Stimulated activated CD4-positive, alpha-beta T cell treated with anti-CD3 and anti-CD28 coated beads, Interleukin-4, amount 100 ng/mL, for 4 hours (primary cell): ENCODE data around the gene PRR14.
A peak's percentile ranks its signal among the peaks of the same experiment; 100 is the strongest.
"Not testable (repeated sequence)": the region's sequence is repeated elsewhere in the genome, so short reads cannot be mapped to it uniquely, and the experiment has no call there.

Source experiments
- DNase-seq, 2 experiments: peaks; one replicate each; pipeline ENCODE4 v3.0.0-alpha.2; 2020

The PRR14 gene

GRCh38 chr16:30633526-30633925 is 17.2 kb upstream of the PRR14 start:
- no peak for DNase-seq

DNA sequence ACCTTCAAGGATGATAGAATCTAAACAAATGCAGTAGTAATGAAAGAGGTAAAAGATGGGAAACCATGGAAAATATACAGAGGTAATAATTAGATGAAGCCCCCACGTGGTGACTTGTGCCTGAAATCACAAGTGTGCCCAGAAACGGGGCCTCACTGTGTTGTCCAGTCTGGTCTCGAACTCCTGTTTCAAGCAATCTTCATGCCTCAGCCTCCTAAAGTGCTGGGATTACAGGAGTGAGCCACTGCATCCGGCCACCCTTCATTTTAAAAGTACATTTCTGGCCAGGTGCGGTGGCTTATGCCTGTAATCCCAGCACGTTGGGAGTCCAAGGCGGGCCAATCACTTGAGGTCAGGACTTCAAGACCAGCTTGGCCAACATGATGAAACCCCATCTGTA is 14.2 kb upstream of the PRR14 start:
- no peak for DNase-seq

- DNase-seq: not testable (repeated sequence)
Observed at GRCh38 chr16:30637139-30637538, 13.6 kb upstream of the PRR14 start.

DNA sequence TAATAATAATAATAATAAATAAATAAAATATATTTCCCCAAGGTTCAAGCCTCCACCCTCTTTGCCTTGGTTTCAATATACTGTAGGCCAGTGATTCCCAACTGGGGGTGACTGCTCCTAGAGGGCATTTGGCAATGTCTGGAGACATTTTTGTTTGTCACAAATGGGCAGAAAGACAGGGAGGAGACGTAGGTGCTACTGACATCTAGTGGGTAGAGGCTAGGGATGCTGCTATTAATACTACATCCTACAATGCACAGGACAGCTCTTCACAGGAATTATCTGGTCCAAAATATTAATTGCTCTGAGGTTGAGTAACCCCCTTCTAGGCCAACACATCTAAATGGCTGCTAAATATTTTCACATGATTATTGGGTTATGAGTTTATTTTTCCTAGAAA is 12.8 kb upstream of the PRR14 start:
- DNase-seq: no peak

GRCh38 chr16:30641378-30641982 is 9.3 kb upstream of the PRR14 start:
- no peak for DNase-seq

GRCh38 chr16:30644334-30644830 is 6.4 kb upstream of the PRR14 start:
- no peak for DNase-seq

- no peak for DNase-seq
Observed at GRCh38 chr16:30645727-30646126, 5.0 kb upstream of the PRR14 start.

DNA sequence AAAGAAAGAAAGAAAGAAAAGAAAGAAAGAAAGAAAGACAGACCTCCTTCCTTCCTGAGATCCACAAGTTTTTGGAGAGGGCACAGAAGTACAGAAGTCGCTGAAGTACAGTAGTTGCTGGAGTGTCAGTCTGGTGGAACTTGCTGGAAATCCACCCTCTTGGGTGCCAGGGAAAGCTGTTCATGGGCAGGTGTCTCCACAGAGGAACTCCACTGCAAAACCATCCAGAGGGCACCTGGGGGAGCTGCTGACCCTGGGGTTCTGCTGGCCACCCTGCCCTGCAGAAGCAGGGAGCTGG is 3.5 kb upstream of the PRR14 start:
- no peak for DNase-seq

DNA sequence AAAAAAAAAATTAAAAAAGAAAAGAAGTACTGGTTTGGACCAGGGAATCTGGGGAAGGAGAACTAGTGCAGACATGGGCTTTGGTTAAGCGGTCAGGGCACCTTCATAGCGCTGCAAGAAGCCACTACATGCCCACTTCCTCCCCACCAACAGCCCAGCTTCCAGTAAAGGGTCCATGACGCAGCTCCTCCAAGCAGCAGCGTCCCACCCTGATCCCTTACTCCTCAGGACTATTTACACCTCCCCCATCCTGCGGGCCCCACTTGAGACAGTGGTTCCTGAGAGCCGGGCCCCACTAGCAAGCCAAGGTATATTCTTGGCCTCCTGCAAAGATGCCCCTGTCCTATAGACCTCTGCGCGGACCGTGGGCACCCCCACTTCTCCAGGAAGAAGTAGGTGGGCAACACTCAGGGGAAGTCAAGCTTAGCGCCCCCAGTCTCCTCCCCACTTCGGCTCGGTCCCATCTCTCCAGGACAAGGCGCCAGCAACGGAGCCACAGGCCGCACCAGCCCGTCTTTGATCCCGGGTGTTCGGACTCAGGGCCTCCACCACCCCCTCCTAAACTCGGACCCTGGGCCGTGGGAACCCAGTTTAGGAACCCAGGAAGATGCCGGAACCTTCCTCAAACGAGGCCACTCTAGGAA is 913 bp upstream of the PRR14 start:
- DNase-seq: no peak

GRCh38 chr16:30651124-30652004 is 604 bp downstream of the PRR14 start:
- peak; percentile 73 to 75 for DNase-seq

DNA sequence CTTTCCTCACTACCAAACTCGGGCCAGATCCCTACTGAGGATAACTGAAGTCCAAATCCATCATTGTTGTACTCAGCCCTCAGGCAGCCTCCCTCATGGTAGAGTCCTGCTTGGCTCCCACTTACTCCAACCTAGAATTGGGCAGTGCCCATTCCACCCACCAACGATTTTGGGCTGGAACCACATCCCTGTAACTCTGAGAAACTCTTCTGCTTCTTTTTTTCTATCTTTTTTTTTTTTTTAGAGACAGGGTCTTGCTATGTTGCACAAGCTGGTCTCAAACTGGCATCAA is 1.2 kb downstream of the PRR14 start:
- DNase-seq: no peak

DNA sequence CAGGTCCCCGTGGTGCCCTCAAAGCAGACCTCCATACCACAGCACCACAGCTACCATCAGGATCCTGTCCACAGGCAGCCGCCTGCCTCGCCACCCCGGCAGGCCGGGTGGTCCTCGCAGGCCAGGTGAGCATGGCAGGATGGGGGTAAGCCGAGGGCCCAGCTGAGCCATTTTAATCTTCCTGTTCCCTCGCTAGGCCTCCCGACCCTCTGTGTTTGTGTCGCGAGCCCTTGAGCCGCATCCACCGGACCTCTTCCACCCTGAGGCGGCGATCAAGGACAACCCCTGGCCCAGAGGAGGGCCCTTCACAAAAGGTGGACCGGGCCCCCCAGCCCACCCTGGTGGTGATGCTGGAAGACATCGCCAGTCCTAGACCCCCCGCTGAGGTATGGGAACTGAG is 2.0 kb downstream of the PRR14 start:
- no peak for DNase-seq

DNA sequence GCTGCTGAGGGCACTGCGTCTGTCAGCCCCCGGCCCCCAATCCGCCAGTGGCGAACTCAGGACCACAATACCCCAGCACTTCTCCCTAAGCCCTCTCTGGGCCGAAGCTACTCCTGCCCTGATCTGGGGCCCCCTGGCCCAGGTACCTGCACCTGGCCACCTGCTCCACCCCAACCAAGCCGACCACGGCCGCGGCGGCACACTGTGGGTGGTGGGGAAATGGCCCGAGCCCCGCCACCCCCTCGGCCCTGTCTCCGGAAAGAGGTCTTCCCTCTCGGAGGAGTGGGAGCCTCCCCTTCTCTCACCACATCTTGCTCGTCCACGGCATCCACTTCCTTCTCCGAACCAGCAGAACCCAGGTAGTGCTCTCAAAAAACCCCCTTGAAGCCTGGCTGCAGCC is 4.1 kb downstream of the PRR14 start:
- DNase-seq: no peak

DNA sequence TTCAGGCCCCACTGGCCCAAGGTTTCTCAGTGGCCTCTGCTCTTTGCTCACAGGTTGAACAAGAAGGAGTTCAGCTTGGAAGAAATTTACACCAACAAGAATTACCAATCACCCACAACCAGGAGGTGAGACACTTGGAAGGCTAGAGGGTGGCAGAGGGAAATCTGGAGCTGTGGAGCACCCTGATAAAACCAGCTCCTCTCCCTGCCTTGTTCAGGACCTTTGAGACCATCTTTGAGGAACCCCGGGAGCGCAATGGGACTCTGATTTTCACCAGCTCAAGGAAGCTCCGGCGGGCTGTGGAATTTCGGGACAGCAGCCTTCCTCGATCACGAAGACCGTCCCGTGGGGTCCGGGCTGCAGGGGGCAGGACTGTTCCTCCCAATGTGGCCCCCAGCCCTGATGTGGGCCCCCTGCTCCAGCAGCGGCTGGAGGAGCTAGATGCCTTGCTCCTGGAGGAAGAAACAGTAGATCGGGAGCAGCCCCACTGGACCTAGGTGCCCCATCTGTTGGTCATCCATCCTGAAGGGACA is 5.1 kb downstream of the PRR14 start:
- no peak for DNase-seq

GRCh38 chr16:30656388-30656787 is 5.6 kb downstream of the PRR14 start:
- DNase-seq: no peak

DNA sequence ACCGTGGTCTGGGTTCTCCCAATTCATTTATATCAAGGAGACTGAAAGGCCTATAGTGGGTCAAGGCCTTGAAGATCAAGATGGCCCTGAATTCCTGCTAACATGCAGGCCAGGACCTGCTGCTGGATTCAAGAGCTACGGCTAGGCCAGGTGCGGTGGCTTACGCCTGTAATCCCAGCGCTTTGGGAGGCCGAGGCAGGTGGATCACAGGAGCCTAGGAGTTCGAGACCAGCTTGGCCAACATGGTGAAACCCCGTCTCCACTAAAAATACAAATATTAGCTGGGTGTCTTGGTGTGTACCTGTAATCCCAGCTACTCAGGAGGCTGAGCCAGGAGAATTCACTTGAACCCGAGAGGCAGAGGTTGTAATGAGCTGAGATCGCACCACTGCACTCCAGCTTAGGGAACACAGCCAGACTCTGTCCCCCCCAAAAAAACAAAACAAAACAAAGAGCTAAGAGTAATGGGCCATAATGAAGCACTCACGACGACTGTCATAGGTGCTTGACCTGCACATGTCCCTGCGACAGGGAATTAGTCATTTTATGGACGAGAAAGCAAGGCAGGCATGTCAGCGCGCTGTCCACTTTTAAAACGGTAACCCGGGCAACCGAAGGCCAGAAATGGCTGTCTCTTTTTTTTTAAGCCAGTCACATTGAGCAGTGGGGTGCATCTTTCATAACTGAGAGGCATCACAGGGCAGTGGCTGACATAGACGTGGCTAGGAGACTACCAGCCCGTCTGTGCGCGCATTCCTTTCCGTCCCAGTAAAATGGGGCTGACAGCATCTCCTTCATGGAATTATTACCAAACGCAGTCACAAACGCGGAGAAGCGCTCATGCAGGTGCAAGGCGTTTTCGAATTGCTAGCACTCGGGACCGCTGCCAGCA is 6.5 kb downstream of the PRR14 start:
- DNase-seq: no peak

DNA sequence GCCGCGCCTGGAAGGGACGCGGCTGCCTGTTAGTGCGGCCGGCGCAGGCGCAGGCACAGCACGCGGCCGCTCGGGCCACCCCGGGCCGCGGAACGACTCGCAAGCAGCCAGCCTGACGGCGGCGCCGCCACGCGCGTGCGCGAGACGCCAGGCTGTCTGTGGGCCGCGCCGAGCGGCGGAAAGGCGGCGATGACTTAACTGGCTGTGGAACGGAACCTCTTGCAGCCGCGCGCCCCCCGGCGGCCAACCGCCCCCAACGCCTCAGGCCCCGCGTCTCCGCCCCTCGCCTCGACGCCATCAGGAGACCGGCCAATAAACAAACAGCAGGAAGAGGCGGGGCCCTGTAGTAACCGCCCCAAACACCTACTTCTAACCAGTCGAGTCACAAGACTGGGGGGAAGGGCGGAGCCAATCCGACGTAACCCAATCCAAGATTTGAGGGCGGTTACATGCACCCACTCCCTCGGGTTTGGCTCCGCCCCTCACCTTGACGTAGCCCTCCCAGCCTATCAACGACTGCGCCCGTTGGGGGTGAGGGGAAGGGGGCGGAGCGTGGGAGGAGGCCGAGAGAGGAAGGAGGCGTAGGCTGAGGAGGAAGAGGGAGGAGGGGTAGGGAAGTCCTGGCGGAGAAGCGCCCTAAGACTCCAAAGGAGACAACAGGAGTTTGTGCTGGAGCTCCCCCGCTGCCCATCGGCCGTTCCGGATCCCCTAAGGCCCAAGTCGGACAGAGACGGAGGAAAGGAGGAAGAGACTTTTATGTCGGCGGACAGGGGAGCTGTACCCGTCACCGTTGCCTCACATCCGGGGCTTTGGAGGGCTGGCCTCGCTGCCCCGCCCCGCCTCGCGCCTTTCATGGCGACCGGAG is 7.3 kb downstream of the PRR14 start, which contains the start of gene FBRS:
Gene FBRS (plus strand): TSS at position 566 of the 865 bp plus-strand sequence. CDS start 1,088 bp downstream, outside the sequence.
- peak; percentile 99 to 100 for DNase-seq

DNA sequence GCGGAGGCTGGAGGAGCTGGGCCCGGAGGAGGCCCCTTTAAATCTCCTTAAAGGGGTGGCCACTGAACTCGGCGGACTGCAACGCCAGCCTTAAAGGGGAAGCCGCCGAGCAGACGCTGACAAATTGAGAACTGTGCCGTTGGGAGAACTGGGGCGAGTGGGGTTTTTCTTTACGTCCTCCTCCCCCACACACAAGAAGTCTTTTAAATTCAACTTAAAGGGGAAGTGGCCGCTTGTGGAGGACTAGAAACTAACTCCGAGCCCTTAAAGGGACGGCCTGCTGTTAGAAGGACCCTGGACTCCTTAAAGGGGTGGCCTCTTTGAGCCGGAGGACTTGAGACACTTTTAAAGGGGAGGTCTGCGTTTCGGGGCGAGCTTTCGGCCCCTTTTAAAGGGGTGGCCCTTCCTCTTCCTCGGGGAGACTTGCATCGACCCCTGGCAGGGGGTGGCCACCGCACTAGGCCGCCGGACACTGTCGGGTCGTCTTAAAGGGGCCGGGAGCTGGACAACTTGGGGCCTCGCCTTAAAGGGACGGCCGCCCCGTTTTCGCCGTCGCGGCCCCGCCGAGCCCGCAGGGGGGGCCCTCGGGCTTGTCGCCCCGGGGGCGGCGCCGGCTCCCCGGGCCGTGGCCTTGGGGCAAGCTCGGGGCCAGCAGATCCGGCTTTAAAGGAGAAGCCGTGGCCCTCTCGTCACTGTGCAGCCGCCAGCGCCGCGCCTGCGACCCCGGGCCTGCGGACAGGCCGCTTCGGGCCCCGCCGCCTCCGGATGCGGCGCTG is 8.2 kb downstream of the PRR14 start:
- DNase-seq: peak; percentile 60 to 96

GRCh38 chr16:30659507-30660423 is 9.0 kb downstream of the PRR14 start:
- peak; percentile 55 to 56 for DNase-seq
